ENCODE data around the gene LMBR1. TPM values are rescaled to one million over a fixed set of nuclear protein-coding genes. Genes with fewer than 3 reads are reported as not detected.

Gene LMBR1
- total and polyA plus RNA-seq, 2 donors (not counting 3 experiments of a cell fraction or from before 2014, with no cell fraction given), result 14.0 to 72.9 TPM

GRCh38 chr7:156842317-156842716 lies 50.7 kb downstream of the LMBR1 start:
- dilution Hi-C loops (cut with MboI; ENCODE audit: extremely low pct_ligation_motif_present, low sequenced_read_pairs), result no loop called here
- no peaks in the 10 kb centered on the region for H3K9me1 ChIP-seq (replicated peaks; ENCODE audit: control insufficient read depth, extremely low read depth, insufficient read depth, low read length)
- no peak overlapping the region for H3K9ac ChIP-seq (replicated peaks; ENCODE audit: extremely low read depth, insufficient read depth, low read length)
- no TSS peak for BruUV-seq (replicated peaks)
- H3K4me1 ChIP-seq (ENCODE audit: control insufficient read depth, extremely low read depth, insufficient read depth, low read length), result no peaks in the 10 kb centered on the region
- no peak overlapping the region for H3K4me3 ChIP-seq (replicated peaks in 1 of 3; ENCODE audit: insufficient read depth in 1 of 3, low read depth in 1 of 3, low read length in 3 of 3)
- no peaks in the 10 kb centered on the region for H3K9me3 ChIP-seq (replicated peaks; ENCODE audit: control insufficient read depth, insufficient read depth, low read length)
- H3K36me3 ChIP-seq (ENCODE audit: control insufficient read depth in 2 of 2, extremely low read depth in 1 of 2, insufficient read depth in 2 of 2, low read length in 2 of 2), result no peaks in the 10 kb centered on the region
- H2AFZ ChIP-seq (ENCODE audit: low read depth, low read length), result no peak overlapping the region
- no peak for FAIRE-seq
- ChIA-PET CTCF (interaction anchor here (1.2 kb wide), 2 partner anchors 12 to 64 kb away, joined by 4 read pairs; no protein-coding TSS in a partner anchor), POLR2A (no interaction called here)
- DNase-seq (ENCODE audit: low read depth, low spot score), result no peak
- H3K4me2 ChIP-seq (ENCODE audit: insufficient read depth, low read length), result no peak overlapping the region
- peaks cover 14% of the 10 kb centered on the region for H3K79me2 ChIP-seq (ENCODE audit: control insufficient read depth, insufficient read depth, low read length)
- no peaks in the 10 kb centered on the region for H4K20me1 ChIP-seq (replicated peaks; ENCODE audit: control insufficient read depth, extremely low read depth, insufficient read depth, low read length)
- intact Hi-C loops (cut with micrococcal nuclease), result loop anchor here (5.0 kb wide), 1 partner anchor 50 kb away; the partner anchor contains the start of gene LMBR1
- H3K27ac ChIP-seq (ENCODE audit: insufficient read depth, low read depth, low read length), result no peak overlapping the region
- H3K27me3 ChIP-seq (ENCODE audit: control insufficient read depth in 2 of 2, insufficient read depth in 2 of 2, low read length in 2 of 2), result no peaks in the 10 kb centered on the region
- TF ChIP-seq EZH2 (IDR thresholded peaks at IDR 0.05; ENCODE audit: borderline replicate concordance, low read depth, low read length, severe bottlenecking) (no peak), JUN (IDR thresholded peaks at IDR 0.05; ENCODE audit: borderline replicate concordance, insufficient read depth, insufficient read length, low read depth) (no peak), FOS (IDR thresholded peaks at IDR 0.05; ENCODE audit: borderline replicate concordance, insufficient read depth, low read length) (no peak), POLR2AphosphoS5 (IDR thresholded peaks at IDR 0.05; ENCODE audit: insufficient read depth, low read depth, low read length) (no peak), CTCF (IDR thresholded peaks at IDR 0.05; ENCODE audit: extremely low read depth in 1 of 2, insufficient read depth in 1 of 2, low read depth in 1 of 2, low read length in 2 of 2) (no peak), MAX (IDR thresholded peaks at IDR 0.05; ENCODE audit: insufficient read depth, insufficient read length) (no peak), GATA2 (IDR thresholded peaks at IDR 0.05; ENCODE audit: insufficient read depth, insufficient read length, low read depth, low read length) (no peak), MYC (IDR thresholded peaks at IDR 0.05; ENCODE audit: low read depth, low read length) (no peak), POLR2A (IDR thresholded peaks at IDR 0.05; ENCODE audit: low read depth, low read length) (no peak)

All from endothelial cell of umbilical vein (primary cell).